Non-pigmented ciliary epithelial cell (primary cell): ENCODE measurements around the gene ACBD3.

Experiments
- DNase-seq: peaks from one replicate; pipeline ENCODE4 v3.0.0-alpha.2; 2010; ENCODE audit warnings: low read depth

ACBD3 gene

DNA sequence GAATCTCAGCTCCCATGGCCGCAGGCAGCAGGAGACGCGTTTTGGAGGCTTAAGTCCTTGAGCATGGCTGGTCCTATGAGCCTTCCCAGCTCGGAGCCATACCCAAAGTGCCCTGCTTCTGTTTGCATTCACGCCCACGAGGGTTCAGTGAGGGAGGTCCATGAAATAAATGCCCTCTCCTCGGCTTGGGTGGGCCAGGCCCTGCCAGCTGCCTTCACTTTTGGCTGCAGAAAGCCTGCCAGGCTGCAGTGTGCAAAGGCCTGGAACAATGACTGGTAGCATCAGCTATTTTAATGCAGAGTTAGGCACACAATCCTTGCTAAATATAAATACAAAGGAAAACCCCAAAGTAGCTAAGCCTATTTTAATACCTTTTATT, 74.7 kb downstream of the ACBD3 start:
- no peak for DNase-seq

DNA sequence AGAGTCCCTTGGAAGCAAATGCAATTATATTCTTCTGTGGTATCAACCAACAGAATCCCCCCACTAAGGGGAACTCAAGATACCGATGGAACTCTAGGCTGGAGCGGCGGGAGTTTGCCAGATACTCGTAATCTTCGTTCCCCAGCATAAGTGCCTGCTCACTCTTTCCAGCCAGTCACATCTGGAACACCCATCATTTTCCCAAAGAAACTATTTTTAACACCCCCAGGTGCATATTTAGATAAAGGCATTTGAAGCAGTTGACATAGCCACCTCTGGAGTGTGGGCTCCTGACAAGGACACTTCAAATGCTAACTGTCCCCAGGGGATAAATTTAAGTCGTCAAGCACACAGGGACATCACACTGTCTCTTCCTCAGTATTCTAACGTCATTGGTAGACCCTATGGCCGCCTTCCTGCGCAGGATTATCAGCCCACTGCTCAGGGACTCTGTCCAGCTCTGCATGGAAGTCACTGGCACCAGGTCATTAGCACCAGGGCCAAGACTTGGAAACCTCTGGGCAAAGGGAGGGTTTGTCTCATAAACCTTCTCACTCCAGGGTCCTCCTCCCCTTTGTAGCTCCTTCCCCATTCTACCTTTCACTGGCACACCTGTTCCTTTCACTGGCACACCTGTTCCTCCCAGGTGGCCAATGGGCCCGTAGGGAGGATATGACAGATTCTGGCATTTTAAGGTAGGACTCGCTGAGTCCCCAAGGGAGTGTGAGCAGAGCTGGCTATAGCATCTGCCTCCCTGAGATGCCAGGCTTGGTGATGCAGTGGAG, 75.3 kb downstream of the ACBD3 start:
- no peak for DNase-seq

DNA sequence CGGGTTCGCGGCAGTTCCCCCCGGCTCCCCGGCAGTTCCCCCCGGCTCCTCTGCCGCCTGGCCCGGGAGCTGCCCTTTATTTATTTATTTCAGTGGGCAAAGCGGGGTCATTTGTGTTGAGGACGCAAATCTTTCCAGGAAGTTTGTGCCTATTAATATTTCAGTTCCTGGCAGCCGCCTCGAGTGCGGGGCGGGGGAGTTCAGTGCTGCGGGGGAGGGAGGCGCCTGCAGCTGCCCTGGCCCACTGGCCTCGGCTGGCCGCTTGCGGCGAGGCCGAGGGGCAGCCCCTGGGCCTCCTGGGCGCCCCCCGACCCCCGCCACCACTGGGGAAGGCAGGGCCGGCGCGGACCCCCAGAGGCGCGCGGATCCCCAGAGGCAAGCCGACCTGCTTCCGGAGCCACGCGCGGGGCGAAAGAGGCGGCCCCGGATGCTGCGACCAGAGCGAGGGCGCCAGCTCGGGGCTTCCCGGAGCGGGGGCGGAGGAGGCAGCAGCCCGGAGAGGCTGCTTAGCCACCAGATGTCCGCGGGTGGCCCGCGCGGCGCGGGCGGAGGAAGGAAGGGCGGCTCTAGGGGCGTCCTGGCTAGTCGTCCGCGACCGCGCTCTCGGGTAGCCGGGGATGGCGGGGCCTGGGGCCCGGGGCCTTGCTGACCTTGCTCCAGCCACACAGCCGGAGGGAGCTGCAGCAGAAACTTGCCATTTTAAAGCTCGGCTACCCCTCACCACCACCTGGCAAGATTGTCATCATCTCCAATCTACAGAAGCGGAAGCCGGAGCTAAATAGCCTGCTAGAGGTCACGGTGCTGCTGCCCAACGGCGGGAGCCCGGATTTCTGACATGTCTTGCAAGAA, 76.1 kb downstream of the ACBD3 start:
- DNase-seq = no peak

DNA sequence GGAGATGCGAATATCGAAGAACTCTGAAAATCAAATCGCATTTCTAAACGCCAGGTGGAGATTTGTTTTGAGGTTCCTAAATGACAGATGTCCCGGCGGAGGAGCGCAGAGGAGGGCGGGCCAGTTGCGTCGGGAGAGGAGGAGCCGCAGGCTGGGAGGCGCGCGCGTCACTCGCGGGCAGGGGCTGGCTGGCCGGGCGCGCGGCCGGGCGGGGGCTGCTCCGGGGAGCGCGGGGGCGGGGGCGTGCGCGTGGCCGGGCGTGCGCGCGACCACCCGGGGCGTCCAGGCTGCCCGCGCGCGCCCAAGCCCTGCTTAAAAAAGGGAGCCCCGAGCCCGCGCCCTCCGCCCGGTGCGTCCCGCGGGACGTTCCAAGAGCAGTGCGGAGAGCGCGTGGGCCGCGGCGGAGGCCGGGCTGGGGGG, 76.7 kb downstream of the ACBD3 start:
- DNase-seq = no peak

DNA sequence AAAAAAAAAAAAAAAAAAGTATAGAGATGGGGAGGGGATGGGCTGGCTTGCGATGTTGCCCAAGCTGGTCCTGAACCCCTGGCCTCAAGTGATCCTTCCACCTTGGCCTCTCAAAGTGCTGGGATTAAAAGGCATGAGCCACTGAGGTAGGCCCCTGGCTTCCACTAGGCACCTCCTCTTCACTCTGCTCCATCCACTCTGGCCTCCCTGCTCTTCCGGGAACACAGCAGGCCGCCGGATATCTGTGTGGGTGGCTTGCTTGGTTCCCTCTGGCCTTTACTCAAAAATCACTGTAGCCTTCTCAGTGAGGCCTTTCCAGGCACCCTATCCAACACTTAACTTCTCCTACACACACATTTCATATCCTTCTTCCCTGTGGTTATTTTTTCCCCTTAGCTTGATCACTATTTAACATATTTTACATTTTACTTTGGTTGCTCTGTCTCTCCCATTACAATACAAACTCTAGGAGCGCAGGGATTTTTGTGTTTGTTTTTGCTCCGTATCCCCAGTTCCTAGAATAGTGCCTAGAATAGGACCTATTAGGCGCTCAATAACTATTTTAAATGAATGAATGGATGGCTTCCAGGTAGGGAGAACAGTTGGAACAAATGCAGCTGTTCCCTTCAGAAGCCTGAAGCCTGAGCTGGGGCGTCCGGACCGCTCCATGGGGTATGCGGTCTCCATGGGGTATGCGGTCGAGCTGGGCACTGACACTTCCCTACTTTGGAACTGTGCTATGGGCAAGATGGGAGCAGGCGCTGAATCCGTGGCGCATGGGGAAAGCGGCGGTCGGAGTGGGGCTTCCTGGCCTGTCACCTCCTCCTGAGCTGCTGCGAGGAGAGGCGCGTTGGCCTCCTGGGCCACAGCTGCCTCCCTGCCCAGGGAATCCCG, 77.4 kb downstream of the ACBD3 start:
- no peak for DNase-seq

DNA sequence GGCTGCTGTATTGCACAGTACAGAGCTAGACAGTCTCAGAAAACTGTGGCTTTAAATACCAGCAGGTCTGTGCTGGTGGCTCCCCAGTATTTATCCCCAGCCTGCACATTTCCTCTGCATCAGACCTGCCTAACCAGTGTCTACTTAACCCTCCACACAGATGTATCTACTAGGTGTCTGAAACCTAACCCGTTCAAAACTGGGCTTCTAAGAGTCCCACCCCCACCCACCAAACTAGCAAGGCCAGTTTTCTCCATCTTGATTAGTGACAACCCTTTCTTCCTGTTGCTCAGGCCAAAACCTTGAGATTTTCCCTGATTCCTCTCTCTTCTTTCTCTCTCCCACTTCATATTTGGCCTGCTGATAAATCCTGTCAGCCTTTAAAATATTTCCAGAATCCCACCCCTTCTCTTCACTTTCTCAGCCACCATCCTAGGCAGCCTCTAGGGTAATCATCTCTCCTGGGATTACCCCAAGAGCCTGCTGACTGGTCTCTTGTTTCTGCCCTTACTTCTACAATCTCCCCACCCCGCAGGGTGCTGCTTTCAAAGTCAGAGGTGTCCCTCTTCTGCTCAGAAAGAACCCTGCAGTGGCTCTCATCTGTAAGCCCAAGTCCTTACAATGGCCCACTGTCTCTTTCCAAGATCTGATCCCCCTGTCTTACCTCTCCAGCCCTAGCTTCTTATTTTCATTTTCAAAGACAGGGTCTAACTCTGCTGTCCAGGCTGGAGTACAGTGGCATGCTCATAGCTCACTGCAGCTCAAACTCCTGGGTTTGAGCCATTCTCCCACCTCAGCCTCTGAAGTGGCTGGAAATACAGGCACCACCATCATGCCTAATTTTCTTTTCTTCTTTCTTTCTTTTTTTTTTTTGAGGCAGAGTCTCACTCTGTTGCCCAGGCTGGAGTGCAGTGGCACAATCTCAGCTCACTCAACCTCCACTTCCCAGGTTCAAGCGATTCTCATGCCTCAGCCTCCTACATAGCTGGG, 78.8 kb downstream of the ACBD3 start:
- DNase-seq = no peak

DNA sequence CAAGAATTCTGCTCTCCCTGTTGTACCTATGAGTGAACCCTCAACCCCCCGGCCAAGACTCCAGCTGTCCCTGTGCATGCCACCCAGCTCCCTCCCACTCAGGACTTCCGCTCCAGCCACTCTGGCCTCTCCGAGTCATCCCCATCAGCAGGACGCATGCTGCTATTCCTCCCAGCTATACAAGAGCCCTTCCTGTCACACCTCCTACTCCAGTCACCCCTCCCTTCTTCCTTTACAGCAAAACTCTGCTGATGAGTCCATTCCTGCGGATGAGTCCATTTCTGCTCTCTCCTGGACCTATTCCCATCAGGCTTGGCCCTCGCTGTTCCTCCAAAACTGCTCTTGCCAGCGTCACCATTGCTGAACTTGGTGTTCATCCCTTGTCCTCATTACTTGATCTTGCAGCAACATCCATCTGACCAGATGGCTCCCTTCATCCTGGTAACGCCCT, 81.8 kb downstream of the ACBD3 start:
- no peak for DNase-seq

DNA sequence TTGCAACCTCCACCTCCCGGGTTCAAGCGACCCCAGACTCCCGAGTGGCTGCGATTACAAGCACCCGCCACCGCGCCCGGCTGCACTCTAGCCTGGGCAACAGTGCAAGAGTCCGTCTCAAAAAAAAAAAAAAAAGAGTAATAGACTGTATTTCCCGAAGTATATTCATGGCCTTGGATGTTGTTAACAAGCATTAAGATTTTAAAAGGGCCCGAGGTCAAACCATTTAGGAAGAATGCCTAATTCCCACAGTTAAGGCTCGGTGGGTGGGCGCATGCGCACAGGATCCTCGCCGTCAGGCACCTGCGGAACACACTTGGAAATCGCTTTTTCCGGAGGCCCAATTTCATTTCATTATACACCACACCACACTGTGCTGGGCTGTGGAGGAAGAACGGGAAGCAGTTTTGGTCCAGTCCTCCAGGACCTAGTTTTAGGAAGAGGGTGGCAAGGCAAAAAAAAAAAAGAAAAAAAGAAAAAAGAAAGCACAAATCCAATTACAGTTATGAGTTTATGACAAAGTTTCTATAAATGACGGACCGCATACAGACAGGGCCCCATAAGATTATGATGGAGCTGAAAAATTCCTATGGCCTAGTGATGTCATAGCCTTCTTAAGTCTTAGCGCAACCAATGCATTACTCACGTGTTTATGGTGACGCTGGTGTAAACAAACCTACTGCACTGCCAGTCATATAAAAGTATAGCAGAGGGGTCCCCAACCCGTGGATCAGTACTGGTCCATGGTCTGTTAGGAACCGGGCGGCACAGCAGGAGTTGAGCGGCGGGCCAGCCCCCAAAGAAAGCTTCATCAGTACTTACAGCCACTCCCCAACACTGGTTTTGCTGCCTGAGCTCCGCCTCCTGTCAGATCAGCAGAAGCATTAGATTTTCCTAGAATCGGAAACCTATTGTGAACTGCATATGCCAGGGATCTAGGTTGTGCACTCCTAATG, 85.8 kb downstream of the ACBD3 start:
- DNase-seq = no peak

DNA sequence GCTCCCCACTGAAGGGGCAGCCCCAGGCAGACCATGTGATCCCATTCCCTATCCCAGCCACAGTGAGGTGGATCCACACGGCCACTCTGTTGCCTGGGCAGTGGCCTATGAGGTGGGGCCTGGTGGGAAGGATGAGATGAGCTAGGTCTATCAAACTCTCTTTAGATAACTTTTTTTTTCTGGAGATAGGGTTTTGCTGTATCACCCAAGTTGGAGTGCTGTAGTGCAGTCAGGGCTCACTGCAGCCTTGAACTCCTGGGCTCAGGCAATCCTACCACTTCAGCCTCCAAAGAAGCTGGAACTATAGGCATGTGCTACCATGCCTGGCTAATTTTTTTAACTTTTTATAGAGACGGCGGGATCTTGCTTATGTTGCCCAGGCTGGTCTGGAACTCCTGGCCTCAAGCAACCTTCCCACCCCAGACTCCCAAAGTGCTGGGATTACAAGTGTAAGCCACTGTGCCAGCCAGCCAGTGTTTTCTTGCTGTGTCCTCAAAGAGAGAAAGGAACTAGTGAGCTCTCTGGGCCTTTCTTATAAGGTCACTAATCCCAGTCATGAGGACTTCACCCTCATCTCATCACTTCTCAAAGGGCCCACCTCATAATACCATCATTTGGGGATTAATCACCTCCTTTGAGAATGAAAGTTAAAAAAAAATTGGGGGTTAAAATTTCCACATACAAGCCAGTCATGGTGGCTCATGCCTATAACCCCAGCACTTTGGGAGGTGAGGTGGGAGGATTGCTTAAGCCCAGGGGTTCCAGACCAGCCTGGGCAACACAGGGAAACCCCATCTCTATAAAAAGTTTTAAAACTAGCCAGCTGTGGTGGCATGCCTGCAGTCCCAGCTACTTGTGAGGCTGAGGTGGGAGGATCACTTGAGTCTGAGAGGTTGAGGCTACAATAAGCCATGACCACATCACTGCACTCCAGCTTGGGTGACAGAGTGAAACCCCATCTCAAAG, 87.4 kb downstream of the ACBD3 start:
- DNase-seq = no peak

DNA sequence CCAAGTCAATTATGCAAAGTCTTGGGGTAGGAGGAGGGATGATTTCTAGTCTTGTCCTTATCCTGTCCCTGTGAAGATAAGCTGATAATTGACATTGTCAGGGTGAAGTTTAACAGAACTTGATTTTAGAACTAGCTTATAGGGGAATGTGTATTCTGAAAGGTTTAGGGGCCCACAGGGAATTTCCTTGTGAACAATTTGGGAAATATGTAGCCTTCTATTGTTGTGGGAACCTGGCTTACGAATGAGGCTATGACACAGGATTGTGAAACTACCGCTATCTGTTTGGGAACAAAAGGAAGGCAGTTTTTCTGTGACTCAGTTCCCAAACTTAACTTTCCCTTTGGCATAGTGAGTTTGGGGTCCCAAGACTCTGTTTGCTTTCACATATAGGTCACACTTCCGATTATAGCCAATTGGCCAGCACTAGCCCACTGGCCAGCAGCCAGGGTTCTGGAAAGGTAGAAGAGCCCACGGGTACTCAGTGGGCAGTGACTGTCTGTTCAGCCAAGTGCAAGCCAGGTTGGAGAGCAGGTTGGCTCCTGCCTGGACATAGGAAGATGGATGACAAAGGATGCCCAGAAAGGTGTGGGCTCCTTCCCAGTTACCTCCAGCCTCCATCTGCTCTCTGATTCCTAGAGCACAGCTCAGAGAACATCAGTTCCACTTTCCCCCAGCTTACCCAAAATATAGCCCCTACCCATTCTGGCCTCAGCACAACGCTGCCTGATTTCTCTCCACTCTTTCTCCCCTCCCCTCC, 88.5 kb downstream of the ACBD3 start:
- no peak for DNase-seq

DNA sequence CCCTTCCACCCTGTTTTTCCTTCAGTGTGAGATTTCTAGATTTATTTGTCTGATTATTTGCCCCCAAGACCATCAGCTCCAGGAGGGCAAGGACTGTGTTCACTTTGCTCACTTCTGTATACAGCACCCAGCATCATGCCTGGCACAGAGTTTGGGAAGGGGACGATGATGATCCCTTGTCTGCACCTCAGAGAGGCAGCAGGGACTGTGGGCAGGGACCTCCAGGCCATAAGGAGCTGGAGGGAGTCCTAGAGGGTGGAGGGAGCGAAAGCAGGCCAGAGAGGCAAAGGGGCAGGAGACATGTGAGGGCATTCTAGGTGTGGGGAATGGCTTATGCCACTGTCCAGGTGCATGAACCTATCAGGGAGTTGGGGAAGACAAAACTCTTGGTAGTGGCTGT, 91.3 kb downstream of the ACBD3 start:
- DNase-seq = no peak
